Muscle layer of colon (tissue), 2 donors: ENCODE measurements around the gene MYO1G.
A peak's percentile ranks its signal among the peaks of the same experiment; 100 is the strongest.

ENCODE experiments used
- H3K27ac ChIP-seq: one replicate; pipeline ENCODE4 v1.7.0; 2013; ENCODE audit warnings: low read depth, mild to moderate bottlenecking, low read length, moderate library complexity
- H3K27me3 ChIP-seq, 2 donors: one replicate each; pipeline ENCODE4 v1.7.0; 2013; ENCODE audit warnings: low read length in 2 of 2, mild to moderate bottlenecking in 2 of 2; ENCODE audit not compliant: insufficient read depth in 2 of 2, control insufficient read depth in 1 of 2
- H3K36me3 ChIP-seq: one replicate; pipeline ENCODE4 v1.7.0; 2013; ENCODE audit warnings: mild to moderate bottlenecking, low read length; ENCODE audit not compliant: insufficient read depth
- H3K4me1 ChIP-seq: one replicate; pipeline ENCODE4 v1.7.0; 2013; ENCODE audit warnings: mild to moderate bottlenecking, low read length; ENCODE audit not compliant: insufficient read depth
- H3K4me3 ChIP-seq, 2 donors: one replicate each; pipeline ENCODE4 v1.7.0; 2013; ENCODE audit warnings: low read length in 2 of 2, low read depth in 1 of 2, mild to moderate bottlenecking in 1 of 2, moderate library complexity in 1 of 2
- H3K9ac ChIP-seq: one replicate; pipeline ENCODE4 v1.7.0; 2013; ENCODE audit warnings: low read length
- H3K9me3 ChIP-seq: one replicate; pipeline ENCODE4 v1.7.0; 2013; ENCODE audit warnings: mild to moderate bottlenecking, low read length
- donor health status: abdominal sarcoma.
- donor health status: Adenocarcinoma of cecum.

The MYO1G gene

DNA sequence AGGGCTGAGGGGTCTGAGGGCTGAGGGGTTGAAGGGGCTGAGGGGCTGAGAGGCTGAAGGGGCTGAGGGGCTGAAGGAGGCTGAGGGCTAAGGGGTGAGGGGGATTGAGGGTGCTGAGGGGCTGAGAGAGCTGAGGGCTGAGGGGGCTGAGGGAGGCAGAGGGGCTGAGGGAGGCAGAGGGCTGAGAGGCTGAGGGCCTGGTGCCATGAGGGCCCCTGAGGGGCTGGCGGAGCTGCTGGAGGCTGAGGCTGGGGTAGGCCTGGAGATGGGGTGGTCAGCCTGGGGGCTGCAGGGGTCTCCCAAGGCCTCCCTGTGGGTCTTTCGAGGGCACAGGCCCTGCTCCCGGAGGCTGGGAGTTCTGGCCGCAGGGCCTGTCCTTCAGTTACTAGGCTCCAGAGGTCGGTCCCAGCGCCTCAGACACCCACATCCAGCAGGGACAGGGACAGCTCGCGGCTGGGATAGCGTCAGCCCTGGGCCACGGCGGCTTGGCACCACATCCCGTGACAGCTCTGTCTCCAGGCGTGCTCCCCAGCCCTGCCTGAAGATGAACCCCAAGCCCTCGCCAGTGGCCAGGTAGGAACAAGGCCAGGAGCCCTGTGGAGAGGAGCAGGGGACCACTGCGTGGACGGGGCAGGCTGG is 16.9 kb downstream of the MYO1G start:
- Histone ChIP-seq H3K27ac (no peak overlapping the region), H3K27me3 (peaks cover 0 to 8% of the 10 kb centered on the region in 2 donors), H3K4me3 (peak overlapping the region in 1 of 2 donors; percentile 38), H3K36me3 (no peaks in the 10 kb centered on the region), H3K4me1 (no peaks in the 10 kb centered on the region), H3K9ac (no peak overlapping the region), H3K9me3 (no peaks in the 10 kb centered on the region)

DNA sequence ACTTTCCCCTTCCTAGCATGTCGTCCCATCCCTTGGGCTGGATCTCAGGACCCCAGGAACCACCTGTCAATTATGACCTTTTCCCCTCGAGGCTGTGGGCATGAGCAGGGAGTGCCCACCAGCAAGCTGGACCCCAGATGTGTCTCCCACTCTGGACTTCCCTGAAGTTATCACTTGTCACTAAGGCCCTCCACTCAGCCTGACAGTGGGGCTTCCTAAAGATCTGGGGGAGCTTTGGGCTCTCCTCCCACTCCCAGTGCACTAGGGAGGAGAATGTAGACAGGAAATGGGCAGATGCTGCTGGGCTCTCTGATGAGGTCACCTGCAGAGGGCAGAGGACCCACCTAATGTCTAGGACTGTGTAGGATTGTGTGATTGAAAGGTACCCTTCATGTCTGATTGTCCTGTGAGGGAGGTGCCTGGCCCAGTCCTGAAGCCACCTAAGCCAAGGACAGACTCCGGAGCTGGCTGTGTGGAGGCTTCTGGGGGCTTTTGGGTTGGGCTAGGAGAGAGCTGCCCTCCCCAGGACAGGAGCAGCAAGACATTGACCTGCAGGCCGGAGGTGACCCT is 18.7 kb downstream of the MYO1G start:
- H3K36me3 ChIP-seq, result no peaks in the 10 kb centered on the region
- H3K9ac ChIP-seq, result no peak overlapping the region
- no peaks in the 10 kb centered on the region for H3K4me1 ChIP-seq
- H3K9me3 ChIP-seq, result no peaks in the 10 kb centered on the region
- H3K27ac ChIP-seq, result no peak overlapping the region
- H3K4me3 ChIP-seq, result no peak overlapping the region
- peaks cover 0 to 8% of the 10 kb centered on the region in 2 donors for H3K27me3 ChIP-seq

DNA sequence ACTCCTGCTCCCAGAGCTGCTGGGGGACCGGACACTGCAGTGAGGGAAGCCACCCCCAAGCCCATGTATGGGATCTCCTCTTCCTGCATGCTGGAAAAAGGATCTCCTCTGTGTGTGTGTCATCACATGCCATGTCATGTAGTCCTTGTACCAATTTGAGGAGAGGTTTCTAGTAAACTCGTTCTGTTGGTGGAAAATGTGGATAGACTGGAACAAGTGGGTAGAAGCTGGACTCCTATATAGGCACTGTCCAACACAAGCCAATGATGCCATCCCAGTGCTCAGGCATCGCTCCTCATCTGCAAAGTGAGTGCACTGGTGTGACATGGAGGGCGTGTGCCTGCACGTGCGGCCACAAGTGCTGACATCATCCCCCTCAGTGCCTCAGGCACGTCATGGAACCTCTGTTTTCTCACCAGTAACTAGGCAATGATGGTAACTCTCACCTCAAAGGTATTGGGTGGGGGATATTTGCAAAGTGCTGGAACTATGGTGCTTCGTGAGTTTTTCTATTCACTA is 19.3 kb downstream of the MYO1G start:
- Histone ChIP-seq H3K27ac (no peak overlapping the region), H3K36me3 (no peaks in the 10 kb centered on the region), H3K9ac (no peak overlapping the region), H3K27me3 (peaks cover 0 to 8% of the 10 kb centered on the region in 2 donors), H3K4me3 (no peak overlapping the region), H3K4me1 (no peaks in the 10 kb centered on the region), H3K9me3 (no peaks in the 10 kb centered on the region)

DNA sequence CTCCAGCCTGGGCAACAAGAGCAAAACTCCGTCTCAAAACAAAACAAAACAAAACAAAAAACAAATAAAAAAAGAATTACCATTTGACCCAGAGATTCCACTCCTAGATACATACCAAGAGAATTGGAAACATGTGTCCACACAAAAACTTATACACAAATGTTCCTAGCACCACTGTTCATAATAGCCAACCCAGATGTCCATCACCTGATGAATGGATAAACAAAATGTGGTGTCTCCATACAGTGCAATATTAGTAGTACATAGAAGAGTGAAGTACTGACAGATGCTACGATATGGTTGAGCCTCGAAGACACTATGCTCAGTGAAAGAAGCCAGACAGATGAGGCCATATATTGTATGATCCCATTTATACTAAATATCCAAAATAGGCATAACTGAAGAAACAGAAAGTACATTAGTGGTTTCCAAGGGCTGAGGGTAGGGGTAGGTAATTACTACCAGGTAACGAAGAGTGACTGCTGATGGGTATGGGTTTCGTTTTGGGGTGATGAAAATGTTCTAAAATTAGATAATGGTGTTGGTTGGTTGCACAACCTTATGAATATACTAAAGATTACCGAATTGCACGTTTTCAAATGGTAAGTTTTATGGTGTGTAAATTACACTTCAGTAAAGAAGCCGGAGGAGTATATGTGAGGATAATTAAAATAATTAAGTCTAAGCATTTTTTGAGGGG is 20.0 kb downstream of the MYO1G start:
- Histone ChIP-seq H3K9me3 (no peaks in the 10 kb centered on the region), H3K4me3 (no peak overlapping the region), H3K36me3 (no peaks in the 10 kb centered on the region), H3K4me1 (no peaks in the 10 kb centered on the region), H3K27ac (no peak overlapping the region), H3K9ac (no peak overlapping the region), H3K27me3 (peaks cover 0 to 8% of the 10 kb centered on the region in 2 donors)

DNA sequence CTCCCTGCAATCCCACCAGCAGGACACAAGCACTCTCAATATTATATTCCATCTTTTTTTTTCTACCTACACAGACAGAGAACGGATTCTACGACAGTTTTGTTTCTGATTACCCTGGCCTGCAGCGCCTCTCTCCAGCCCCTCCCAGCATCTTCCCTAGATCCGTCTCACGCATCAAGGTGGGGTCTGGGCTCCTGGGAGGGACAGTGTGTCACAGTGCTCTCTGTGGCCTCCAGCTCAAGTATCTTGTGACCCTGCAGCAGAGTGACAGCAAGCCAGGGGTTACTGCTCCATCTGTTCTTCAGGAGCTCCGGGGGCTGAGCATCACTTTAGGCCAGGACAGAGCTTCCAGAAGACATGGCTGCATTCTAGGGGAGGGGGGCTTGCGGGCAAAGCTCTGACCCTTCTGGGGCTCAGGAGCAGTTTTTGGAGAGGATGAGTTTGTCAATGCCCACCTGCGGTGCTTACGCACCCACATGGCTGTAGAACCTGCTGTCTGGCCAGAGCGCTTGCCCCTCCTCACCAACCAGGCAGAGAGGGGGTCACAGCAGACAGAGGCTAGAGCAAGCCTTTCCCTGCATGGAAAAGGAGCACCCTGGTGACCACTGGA is 22.6 kb downstream of the MYO1G start:
- Histone ChIP-seq H3K4me3 (no peak overlapping the region), H3K9ac (no peak overlapping the region), H3K27ac (no peak overlapping the region), H3K36me3 (no peaks in the 10 kb centered on the region), H3K9me3 (no peaks in the 10 kb centered on the region), H3K27me3 (no peaks in the 10 kb centered on the region), H3K4me1 (no peaks in the 10 kb centered on the region)

DNA sequence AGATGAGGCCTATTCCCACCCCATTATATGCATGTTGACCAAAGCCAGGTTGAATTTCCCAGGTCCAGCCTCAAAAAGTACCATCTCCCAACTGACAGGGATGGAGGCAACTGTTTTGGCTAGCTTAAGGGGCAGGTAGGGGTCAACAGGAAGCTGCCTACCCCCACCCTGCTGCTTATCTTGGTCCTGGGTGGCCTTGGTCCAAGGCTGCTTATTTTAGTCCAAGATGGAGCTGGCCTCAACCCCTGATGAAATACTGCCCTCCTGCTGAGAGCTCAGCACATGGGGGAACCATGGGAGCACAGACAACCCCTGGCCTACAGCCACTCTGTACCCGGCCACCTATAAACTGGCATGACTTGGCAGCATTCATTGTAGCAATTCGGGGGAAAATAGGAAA is 23.1 kb downstream of the MYO1G start:
- H3K4me3 ChIP-seq, result no peak overlapping the region
- no peak overlapping the region for H3K27ac ChIP-seq
- H3K4me1 ChIP-seq, result no peaks in the 10 kb centered on the region
- H3K9ac ChIP-seq, result no peak overlapping the region
- no peaks in the 10 kb centered on the region for H3K36me3 ChIP-seq
- no peaks in the 10 kb centered on the region for H3K9me3 ChIP-seq
- no peaks in the 10 kb centered on the region for H3K27me3 ChIP-seq

DNA sequence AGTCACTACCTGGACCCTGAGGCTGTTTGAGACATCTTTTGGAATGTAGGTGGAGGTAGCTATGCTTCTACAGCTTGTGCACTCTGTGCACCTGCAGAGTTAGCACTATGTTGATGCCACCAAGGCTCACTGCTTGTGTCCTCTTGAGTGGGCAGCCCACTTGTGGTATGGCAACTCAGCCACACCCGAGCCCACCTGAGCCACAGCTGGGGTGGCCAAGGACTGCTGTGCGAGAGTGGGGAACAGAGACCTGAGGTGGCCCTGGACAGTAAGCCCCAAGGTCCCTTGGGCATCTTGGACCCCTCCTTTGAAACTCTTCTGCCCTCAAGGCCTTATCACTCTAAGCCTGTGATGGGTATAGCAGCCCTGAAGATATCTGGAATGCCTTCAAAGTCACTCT is 25.7 kb downstream of the MYO1G start:
- Histone ChIP-seq H3K36me3 (no peaks in the 10 kb centered on the region), H3K4me3 (no peak overlapping the region)

DNA sequence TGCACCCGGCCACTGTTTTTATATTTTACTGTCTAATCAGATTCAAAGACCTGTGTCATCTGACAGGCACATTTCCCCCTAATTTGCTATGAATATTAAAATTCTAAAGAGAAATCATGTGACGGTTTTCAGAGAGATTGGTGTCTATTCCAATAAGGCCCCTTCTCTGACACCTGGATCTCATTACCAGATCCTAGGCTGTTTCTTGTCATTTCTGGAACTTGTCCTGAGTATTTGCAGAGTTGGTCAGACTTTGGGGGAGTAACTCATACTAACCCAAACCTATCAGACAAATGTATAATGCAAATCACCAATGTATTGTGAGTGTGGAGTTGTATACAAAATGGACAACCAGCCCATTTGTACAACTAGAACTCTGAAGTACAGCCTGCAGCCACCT is 29.5 kb downstream of the MYO1G start:
- Histone ChIP-seq H3K4me3 (no peak overlapping the region), H3K27ac (no peak overlapping the region), H3K36me3 (no peaks in the 10 kb centered on the region), H3K9me3 (no peaks in the 10 kb centered on the region), H3K27me3 (no peaks in the 10 kb centered on the region), H3K9ac (no peak overlapping the region), H3K4me1 (no peaks in the 10 kb centered on the region)

More for the DNA sequence above, 25.7 kb downstream of the MYO1G start:
- Histone ChIP-seq H3K9me3 (no peaks in the 10 kb centered on the region), H3K27me3 (no peaks in the 10 kb centered on the region), H3K27ac (no peak overlapping the region), H3K4me1 (no peaks in the 10 kb centered on the region), H3K9ac (no peak overlapping the region)

DNA sequence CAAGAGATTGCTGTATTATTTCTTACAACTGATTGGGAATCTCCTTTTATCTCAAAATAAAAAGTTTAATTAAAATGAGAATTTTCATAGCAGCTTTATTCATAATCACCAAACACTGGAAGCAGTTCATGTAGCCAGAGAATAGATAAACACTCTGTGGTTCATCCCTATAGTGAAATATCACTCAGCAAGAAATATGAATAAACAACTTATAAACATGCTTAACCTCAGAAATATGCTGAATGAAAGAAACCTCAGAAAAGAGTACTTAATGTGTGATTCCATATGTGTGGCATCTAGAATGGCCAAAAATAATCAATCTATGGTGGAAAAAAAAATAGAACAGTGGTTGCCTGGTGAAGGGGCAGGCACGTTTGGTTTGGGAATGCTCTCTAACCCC is 33.3 kb downstream of the MYO1G start:
- Histone ChIP-seq H3K27ac (no peak overlapping the region), H3K9me3 (no peaks in the 10 kb centered on the region), H3K27me3 (no peaks in the 10 kb centered on the region), H3K9ac (no peak overlapping the region), H3K4me1 (no peaks in the 10 kb centered on the region), H3K4me3 (no peak overlapping the region), H3K36me3 (no peaks in the 10 kb centered on the region)

DNA sequence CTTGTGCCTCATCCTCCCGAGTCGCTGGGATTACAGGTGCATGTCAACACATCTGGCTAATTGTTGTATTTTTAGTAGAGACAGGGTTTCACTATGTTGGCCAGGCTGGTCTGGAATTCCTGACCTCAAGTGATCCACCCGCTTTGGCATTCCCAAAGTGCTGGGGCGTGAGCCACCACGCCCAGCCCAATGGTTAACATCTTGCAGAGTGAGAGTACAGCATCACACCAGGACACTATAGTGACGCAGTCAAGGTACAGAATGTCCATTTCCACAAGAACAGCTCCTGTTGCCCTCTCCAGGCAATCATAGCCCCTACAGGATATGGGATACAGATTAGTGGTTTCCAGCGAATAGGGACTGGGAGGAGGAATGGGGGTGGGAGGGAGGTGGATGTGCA is 34.0 kb downstream of the MYO1G start:
- Histone ChIP-seq H3K27me3 (no peaks in the 10 kb centered on the region), H3K9ac (no peak overlapping the region), H3K27ac (no peak overlapping the region), H3K9me3 (no peaks in the 10 kb centered on the region), H3K4me3 (no peak overlapping the region), H3K4me1 (no peaks in the 10 kb centered on the region), H3K36me3 (no peaks in the 10 kb centered on the region)

DNA sequence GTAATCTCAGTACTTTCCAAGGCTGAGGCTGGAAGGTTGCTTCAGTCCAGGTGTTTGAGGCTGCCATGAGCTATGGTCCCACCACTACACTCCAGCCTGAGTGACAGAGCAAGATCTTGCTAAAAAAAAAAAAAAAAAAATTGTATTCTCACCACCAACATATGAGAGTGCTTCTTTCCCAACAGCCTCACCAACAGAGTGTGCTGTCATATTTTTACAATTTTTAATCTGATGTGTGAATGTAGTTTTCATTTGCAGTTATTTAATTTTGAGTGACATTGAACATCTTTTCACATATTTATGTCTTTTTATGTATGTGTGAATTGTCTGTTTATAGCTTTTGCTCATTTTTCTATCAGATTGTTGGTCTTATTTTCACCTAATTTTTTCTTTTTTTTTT is 35.2 kb downstream of the MYO1G start:
- no peak overlapping the region for H3K9ac ChIP-seq
- H3K4me1 ChIP-seq, result no peaks in the 10 kb centered on the region
- H3K27ac ChIP-seq, result no peak overlapping the region
- H3K4me3 ChIP-seq, result no peak overlapping the region
- H3K9me3 ChIP-seq, result no peaks in the 10 kb centered on the region
- H3K36me3 ChIP-seq, result no peaks in the 10 kb centered on the region
- no peaks in the 10 kb centered on the region for H3K27me3 ChIP-seq
